GM12878 (cell line): Measurements from ENCODE around the gene CUZD1. TPM values are rescaled to one million over a fixed set of nuclear protein-coding genes. Genes with fewer than 3 reads are reported as not detected.

Experiments
- ATAC-seq: fragments of 200-7000 bp; cut with Tn5 transposase; 3 replicates; pipeline ENCODE4 v1.9.1; 2020; ENCODE audit warnings: mild to moderate bottlenecking, moderate library complexity
- BruUV-seq: library from RNA; stranded (reverse); fragments of 400-500 nt; replicated peaks from 2 replicates; lab custom pipeline; 2021; lab: Mats Ljungman, UMichigan
- CTCF ChIA-PET: fragments of 300-600 bp; sonication (Branson Sonifier 250); formaldehyde crosslinking; extraction: SDS; loops from one replicate; lab custom pipeline; 2021; ENCODE audit warnings: inconsistent platforms; lab: Yijun Ruan, JAX
- POLR2A ChIA-PET: fragments of 350-600 bp; formaldehyde crosslinking; extraction: SDS; loops from one replicate; lab custom pipeline; 2021; ENCODE audit warnings: inconsistent platforms; lab: Charles Lee
- RAD21 ChIA-PET: fragments of 300-600 bp; sonication (Branson Sonifier 250); formaldehyde crosslinking; loops from one replicate; lab custom pipeline; 2023; ENCODE audit warnings: antibody characterized with exemption; ENCODE audit not compliant: unreplicated experiment; lab: Charles Lee
- SMC1A ChIA-PET: fragments of 300-600 bp; sonication (Branson Sonifier 250); formaldehyde crosslinking; loops from one replicate; lab custom pipeline; 2023; ENCODE audit not compliant: unreplicated experiment, uncharacterized antibody; lab: Charles Lee
- DNase-seq: peaks from one replicate; pipeline ENCODE4 v3.0.0-alpha.2; 2011; ENCODE audit warnings: low read depth, low spot score
- FAIRE-seq: peaks from 3 replicates; lab custom pipeline; 2011; peaks lifted over from hg19 to GRCh38; lab: Jason Lieb, UNC
- H2AFZ ChIP-seq: 2 replicates; pipeline ENCODE4 v1.6.0; 2011; ENCODE audit warnings: low read depth, low read length, control low read depth; ENCODE audit not compliant: control insufficient read depth
- H3K27ac ChIP-seq: 2 replicates; pipeline ENCODE4 v1.5.1; 2011; ENCODE audit warnings: control low read depth; ENCODE audit not compliant: control insufficient read depth, insufficient read depth
- H3K27me3 ChIP-seq, 2 experiments: replicated peaks in 1 of 2; 2 replicates each; pipeline versions ENCODE4 v1.6.0 to v1.6.1; 2011; ENCODE audit warnings: low read length in 1 of 2; ENCODE audit not compliant: control insufficient read depth in 2 of 2, insufficient read depth in 2 of 2
- H3K36me3 ChIP-seq, 2 experiments: 2 replicates each; pipeline ENCODE4 v1.5.1; 2011; ENCODE audit warnings: low read length in 1 of 2; ENCODE audit not compliant: control insufficient read depth in 2 of 2, insufficient read depth in 2 of 2
- H3K4me1 ChIP-seq: 2 replicates; pipeline ENCODE4 v1.6.1; 2011; ENCODE audit warnings: mild to moderate bottlenecking, low read length, moderate library complexity, mixed read lengths; ENCODE audit not compliant: control insufficient read depth, insufficient read depth
- H3K4me2 ChIP-seq: 2 replicates; pipeline ENCODE4 v1.6.0; 2011; ENCODE audit warnings: control low read depth; ENCODE audit not compliant: control insufficient read depth, insufficient read depth
- H3K4me3 ChIP-seq: fragments of 200-600 bp; sonication (generic); 2 replicates; pipeline ENCODE4 v1.5.1; 2016
- H3K79me2 ChIP-seq: 2 replicates; pipeline ENCODE4 v1.6.0; 2011; ENCODE audit warnings: low read length; ENCODE audit not compliant: control insufficient read depth, insufficient read depth
- H3K9ac ChIP-seq: 2 replicates; pipeline ENCODE4 v1.8.0; 2011; ENCODE audit warnings: low read length, control low read depth, mixed read lengths; ENCODE audit not compliant: control insufficient read depth, insufficient read depth
- H3K9me3 ChIP-seq: replicated peaks from 3 replicates; pipeline ENCODE4 v1.5.1; 2011; ENCODE audit warnings: mild to moderate bottlenecking, low read length; ENCODE audit not compliant: control insufficient read depth, insufficient read depth
- H4K20me1 ChIP-seq: 2 replicates; pipeline ENCODE4 v1.6.0; 2011; ENCODE audit not compliant: control insufficient read depth, insufficient read depth
- IKZF1 ChIP-seq: fragments of 450-650 bp; conservative IDR thresholded peaks from 2 replicates; pipeline ENCODE4 v1.6.1; 2017; ENCODE audit warnings: antibody characterized with exemption, mild to moderate bottlenecking
- KDM1A ChIP-seq: fragments of 200-600 bp; sonication (generic); IDR thresholded peaks from 2 replicates; pipeline ENCODE4 v1.6.1; 2016; ENCODE audit warnings: borderline replicate concordance
- POLR2AphosphoS5 ChIP-seq: IDR thresholded peaks from 2 replicates; pipeline ENCODE4 v1.6.1; 2011; ENCODE audit warnings: mild to moderate bottlenecking, low read length, inconsistent platforms
- ZNF622 ChIP-seq: fragments of 450-650 bp; IDR thresholded peaks from 2 replicates; pipeline ENCODE4 v1.6.1; 2017; ENCODE audit warnings: mild to moderate bottlenecking, inconsistent platforms
- WGBS: methylation state at CpG from one replicate; pipeline ENCODE4 v1.1.6; 2016; ENCODE audit warnings: low lambda C conversion rate; ENCODE audit not compliant: insufficient replicate concordance, insufficient coverage; ENCODE audit errors: missing lambda C conversion rate; 5-methylcytosine and 5-hydroxymethylcytosine counted together
- in situ Hi-C: fragments of 300-500 bp; cut with MboI; formaldehyde crosslinking; loops from 9 replicates; pipeline ENCODE4 v1.14.3; 2018; ENCODE audit warnings: mixed read lengths
- intact Hi-C: fragments of 100-400 bp; cut with micrococcal nuclease; formaldehyde crosslinking; loops from one replicate; pipeline ENCODE4 v1.14.2; 2022; ENCODE audit not compliant: unreplicated experiment
- polyA plus RNA-seq, 11 experiments: library from polyadenylated mRNA; depleted of rRNA in 4 of 11; unstranded in 6 of 11; stranded (reverse) in 5 of 11; fragments of >200 nt; fragmentation: Nextera tagmentation in 4 of 11; fragmentation: Illumina TruSeq in 1 of 11; extraction: Ambion mirVana in 4 of 11; extraction: Trizol in 1 of 11; gene quantifications; 1 replicate in 1 of 11; 2 replicates in 10 of 11; pipeline versions ENCODE4 v1.2.1 to v1.2.3, GENCODE V29; 2011 to 2016; ENCODE audit warnings: inconsistent platforms in 2 of 11, missing spikeins in 2 of 11, low read depth in 1 of 11
- total RNA-seq, 4 experiments: library from RNA; depleted of rRNA in 3 of 4; stranded (reverse); fragments of >200 nt in 3 of 4; fragmentation: Illumina TruSeq in 1 of 4; extraction: Trizol in 1 of 4; gene quantifications; 2 replicates each; pipeline versions ENCODE4 v1.2.1 to v1.2.3, GENCODE V29; 2013 to 2021
- TF ChIP-seq, protein P1 (sequence below): fragments of 450-650 bp; IDR thresholded peaks from 2 replicates; pipeline ENCODE4 v1.6.1; 2017; ENCODE audit warnings: mild to moderate bottlenecking, low read depth, inconsistent platforms; ENCODE audit not compliant: poor library complexity, severe bottlenecking
- TF ChIP-seq, protein P2 (sequence below), 3 experiments: IDR thresholded peaks in 2 of 3; conservative IDR thresholded peaks in 1 of 3; 2 replicates each; pipeline ENCODE4 v1.5.1; 2011; ENCODE audit warnings: low read depth in 3 of 3, low read length in 3 of 3, mild to moderate bottlenecking in 3 of 3, control low read depth in 2 of 3, moderate library complexity in 2 of 3, inconsistent platforms in 1 of 3, mixed read lengths in 1 of 3; ENCODE audit not compliant: control insufficient read depth in 2 of 3, insufficient read depth in 1 of 3; ENCODE audit errors: extremely low read depth in 1 of 3

The CUZD1 gene
- total and polyA plus RNA-seq, 10 of the 15 experiments (the other 5 are each of a cell fraction or from before 2014, with no cell fraction given), result 0.66 to 2.3 (median 1.5) TPM

DNA sequence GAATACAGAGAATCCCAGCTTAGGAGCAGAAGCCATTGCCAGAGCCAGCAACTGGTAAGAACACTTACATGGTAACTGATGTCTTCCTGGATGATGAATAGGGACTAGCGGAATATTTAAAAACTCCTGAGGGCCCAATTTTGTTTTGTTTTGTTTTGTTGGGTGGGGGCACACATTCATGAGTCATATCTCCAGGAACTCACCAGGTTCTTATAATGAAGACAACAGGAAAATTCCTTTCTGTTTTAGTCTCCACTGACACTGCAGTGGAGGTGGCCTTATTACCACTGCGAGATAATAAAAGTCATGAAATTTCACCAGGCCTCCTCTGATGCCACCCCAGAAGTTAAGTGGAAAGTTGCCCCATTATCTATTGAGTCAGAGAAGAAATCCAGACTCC, 6.6 kb upstream of the CUZD1 start:
- DNase-seq (no peak), FAIRE-seq (no peak)
- Histone ChIP-seq H3K27me3 (no peaks in the 10 kb centered on the region), H3K4me3 (no peak overlapping the region), H3K9me3 (no peaks in the 10 kb centered on the region), H3K9ac (no peak overlapping the region), H2AFZ (no peak overlapping the region), H3K4me2 (no peak overlapping the region), H4K20me1 (no peaks in the 10 kb centered on the region; the same call in 1 of the 2 replicates), H3K79me2 (no peaks in the 10 kb centered on the region; the same call in 1 of the 2 replicates), H3K36me3 (peaks cover 1 to 13% of the 10 kb centered on the region in 2 experiments), H3K4me1 (no peaks in the 10 kb centered on the region; the same call in 1 of the 2 replicates), H3K27ac (no peak overlapping the region)
- CTCF ChIA-PET, result no interaction called here
- SMC1A ChIA-PET, result no interaction called here
- RAD21 ChIA-PET, result no interaction called here
- 82% methylated on average over 2 of the region's 2 CpGs for WGBS
- intact Hi-C loops, result no loop called here
- POLR2A ChIA-PET, result interaction anchor here (0.6 kb wide), 1 partner anchor 1915 kb away, joined by 3 read pairs; no protein-coding TSS in a partner anchor
- BruUV-seq, result no TSS peak
- no peak for TF ChIP-seq IKZF1
- TF ChIP-seq, protein P1, sequence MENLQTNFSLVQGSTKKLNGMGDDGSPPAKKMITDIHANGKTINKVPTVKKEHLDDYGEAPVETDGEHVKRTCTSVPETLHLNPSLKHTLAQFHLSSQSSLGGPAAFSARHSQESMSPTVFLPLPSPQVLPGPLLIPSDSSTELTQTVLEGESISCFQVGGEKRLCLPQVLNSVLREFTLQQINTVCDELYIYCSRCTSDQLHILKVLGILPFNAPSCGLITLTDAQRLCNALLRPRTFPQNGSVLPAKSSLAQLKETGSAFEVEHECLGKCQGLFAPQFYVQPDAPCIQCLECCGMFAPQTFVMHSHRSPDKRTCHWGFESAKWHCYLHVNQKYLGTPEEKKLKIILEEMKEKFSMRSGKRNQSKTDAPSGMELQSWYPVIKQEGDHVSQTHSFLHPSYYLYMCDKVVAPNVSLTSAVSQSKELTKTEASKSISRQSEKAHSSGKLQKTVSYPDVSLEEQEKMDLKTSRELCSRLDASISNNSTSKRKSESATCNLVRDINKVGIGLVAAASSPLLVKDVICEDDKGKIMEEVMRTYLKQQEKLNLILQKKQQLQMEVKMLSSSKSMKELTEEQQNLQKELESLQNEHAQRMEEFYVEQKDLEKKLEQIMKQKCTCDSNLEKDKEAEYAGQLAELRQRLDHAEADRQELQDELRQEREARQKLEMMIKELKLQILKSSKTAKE, result no peak
- no peak for TF ChIP-seq ZNF622
- TF ChIP-seq, protein P2, sequence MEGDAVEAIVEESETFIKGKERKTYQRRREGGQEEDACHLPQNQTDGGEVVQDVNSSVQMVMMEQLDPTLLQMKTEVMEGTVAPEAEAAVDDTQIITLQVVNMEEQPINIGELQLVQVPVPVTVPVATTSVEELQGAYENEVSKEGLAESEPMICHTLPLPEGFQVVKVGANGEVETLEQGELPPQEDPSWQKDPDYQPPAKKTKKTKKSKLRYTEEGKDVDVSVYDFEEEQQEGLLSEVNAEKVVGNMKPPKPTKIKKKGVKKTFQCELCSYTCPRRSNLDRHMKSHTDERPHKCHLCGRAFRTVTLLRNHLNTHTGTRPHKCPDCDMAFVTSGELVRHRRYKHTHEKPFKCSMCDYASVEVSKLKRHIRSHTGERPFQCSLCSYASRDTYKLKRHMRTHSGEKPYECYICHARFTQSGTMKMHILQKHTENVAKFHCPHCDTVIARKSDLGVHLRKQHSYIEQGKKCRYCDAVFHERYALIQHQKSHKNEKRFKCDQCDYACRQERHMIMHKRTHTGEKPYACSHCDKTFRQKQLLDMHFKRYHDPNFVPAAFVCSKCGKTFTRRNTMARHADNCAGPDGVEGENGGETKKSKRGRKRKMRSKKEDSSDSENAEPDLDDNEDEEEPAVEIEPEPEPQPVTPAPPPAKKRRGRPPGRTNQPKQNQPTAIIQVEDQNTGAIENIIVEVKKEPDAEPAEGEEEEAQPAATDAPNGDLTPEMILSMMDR (IDR thresholded peaks at IDR 0.05 in 2 of 3, conservative IDR thresholded peaks at IDR 0.05 in 1 of 3; ENCODE audit: control insufficient read depth in 2 of 3, extremely low read depth in 1 of 3, insufficient read depth in 1 of 3, low read depth in 3 of 3, low read length in 3 of 3), result no peak
- TF ChIP-seq POLR2AphosphoS5, result no peak
- TF ChIP-seq KDM1A, result no peak
- TF ChIP-seq, all 136 proteins: peak for 0
- no peak for ATAC-seq
- in situ Hi-C loops, result no loop called here
